ENCODE results near the gene CAB39.

- TF ChIP-seq CTCF (conservative IDR thresholded peaks at IDR 0.05; ENCODE audit: low read depth, low read length) (no peak), EZH2 (IDR thresholded peaks at IDR 0.05; ENCODE audit: low read length, unreplicated experiment) (no peak)
Measured at GRCh38 chr2:230678451-230678850, 34.2 kb upstream of the CAB39 start.

All from PC-3 (cell line).